Measurements from ENCODE around the gene SKI.
"Not testable (repeated sequence)": the region's sequence is repeated elsewhere in the genome, so short reads cannot be mapped to it uniquely, and the experiment has no call there.

SKI gene

GRCh38 chr1:2256435-2257244 lies 28.5 kb downstream of the SKI start:
- DNase-seq (ENCODE audit: extremely low spot score, insufficient read length, low read depth) (no peak), FAIRE-seq (no peak)

- FAIRE-seq (no peak), DNase-seq (ENCODE audit: extremely low spot score, insufficient read length, low read depth) (no peak)
Observed at GRCh38 chr1:2257245-2257627, 29.1 kb downstream of the SKI start.

- FAIRE-seq (no peak), DNase-seq (ENCODE audit: extremely low spot score, insufficient read length, low read depth) (no peak)
Observed at GRCh38 chr1:2258122-2258681, 30.1 kb downstream of the SKI start.

GRCh38 chr1:2258996-2259395 lies 30.9 kb downstream of the SKI start:
- DNase-seq (ENCODE audit: extremely low spot score, insufficient read length, low read depth) (no peak), FAIRE-seq (no peak)

- FAIRE-seq: no peak
Observed at GRCh38 chr1:2259668-2260402, 31.7 kb downstream of the SKI start.

GRCh38 chr1:2260470-2260869 lies 32.4 kb downstream of the SKI start:
- DNase-seq (ENCODE audit: extremely low spot score, insufficient read length, low read depth); FAIRE-seq: not testable (repeated sequence)

More at GRCh38 chr1:2259668-2260402, 31.7 kb downstream of the SKI start:
- DNase-seq (ENCODE audit: extremely low spot score, insufficient read length, low read depth): no peak

- FAIRE-seq: no peak
- DNase-seq (ENCODE audit: extremely low spot score, insufficient read length, low read depth): no peak
Observed at GRCh38 chr1:2260917-2261316, 32.8 kb downstream of the SKI start.

GRCh38 chr1:2261476-2262395 lies 33.6 kb downstream of the SKI start:
- not testable (repeated sequence) for DNase-seq (ENCODE audit: extremely low spot score, insufficient read length, low read depth); FAIRE-seq

- FAIRE-seq: no peak
- no peak for DNase-seq (ENCODE audit: extremely low spot score, insufficient read length, low read depth)
Observed at GRCh38 chr1:2266301-2266975, 38.3 kb downstream of the SKI start.

GRCh38 chr1:2267051-2267830 lies 39.1 kb downstream of the SKI start:
- no peak for FAIRE-seq
- no peak for DNase-seq (ENCODE audit: extremely low spot score, insufficient read length, low read depth)

- FAIRE-seq: no peak
- no peak for DNase-seq (ENCODE audit: extremely low spot score, insufficient read length, low read depth)
Observed at GRCh38 chr1:2267862-2268261, 39.7 kb downstream of the SKI start.

- DNase-seq (ENCODE audit: extremely low spot score, insufficient read length, low read depth): no peak
- FAIRE-seq: no peak
Observed at GRCh38 chr1:2268285-2269056, 40.4 kb downstream of the SKI start.

GRCh38 chr1:2269193-2269921 lies 41.2 kb downstream of the SKI start:
- DNase-seq (ENCODE audit: extremely low spot score, insufficient read length, low read depth) (no peak), FAIRE-seq (no peak)

GRCh38 chr1:2269922-2270259 lies 41.8 kb downstream of the SKI start:
- no peak for DNase-seq (ENCODE audit: extremely low spot score, insufficient read length, low read depth)
- no peak for FAIRE-seq

- FAIRE-seq (no peak), DNase-seq (ENCODE audit: extremely low spot score, insufficient read length, low read depth) (no peak)
Observed at GRCh38 chr1:2270260-2271100, 42.4 kb downstream of the SKI start.

- DNase-seq (ENCODE audit: extremely low spot score, insufficient read length, low read depth): no peak
- FAIRE-seq: no peak
Observed at GRCh38 chr1:2271211-2271721, 43.1 kb downstream of the SKI start.
